ENCODE results near the gene DNAJC1. TPM values are rescaled to one million over a fixed set of nuclear protein-coding genes. Genes with fewer than 3 reads are reported as not detected.

Gene DNAJC1
- total and polyA plus RNA-seq, 2 of the 8 experiments (the other 6 are each of a cell fraction or from before 2014, with no cell fraction given) = 6.8 to 14.8 TPM

- H3K9ac ChIP-seq (replicated peaks in 1 of 4; ENCODE audit: extremely low read depth in 1 of 4, low read depth in 3 of 4, low read length in 3 of 4) = no peak overlapping the region
- H3K79me1 ChIP-seq (ENCODE audit: low read depth, low read length) = no peaks in the 10 kb centered on the region
- no peaks in the 10 kb centered on the region for H3K79me2 ChIP-seq (ENCODE audit: control insufficient read depth in 1 of 2, insufficient read depth in 2 of 2, low read length in 2 of 2)
- H2BK120ac ChIP-seq (replicated peaks; ENCODE audit: low read depth, low read length) = no peak overlapping the region
- H2BK5ac ChIP-seq (ENCODE audit: low read depth, low read length) = no peak overlapping the region
- H3K4me3 ChIP-seq (ENCODE audit: extremely low read depth in 1 of 4, insufficient read depth in 2 of 4, low read depth in 3 of 4, low read length in 4 of 4) = no peak overlapping the region
- no peak overlapping the region for H3K23ac ChIP-seq (ENCODE audit: insufficient read length)
- no peak overlapping the region for H2BK15ac ChIP-seq (ENCODE audit: low read length)
- H2BK20ac ChIP-seq (ENCODE audit: low read length) = no peak overlapping the region
- DNase-seq (ENCODE audit: low read depth in 1 of 2, low spot score in 2 of 2) = no peak
- H3K27ac ChIP-seq (ENCODE audit: low read depth, low read length) = no peak overlapping the region
- H4K91ac ChIP-seq (replicated peaks; ENCODE audit: insufficient read length, low read length) = no peak overlapping the region
- H3K18ac ChIP-seq (ENCODE audit: extremely low read depth, low read length) = no peak overlapping the region
- H2BK12ac ChIP-seq (ENCODE audit: low read depth, low read length) = no peak overlapping the region
- no peak overlapping the region for H2AK5ac ChIP-seq (ENCODE audit: low read depth, low read length)
- H4K20me1 ChIP-seq (replicated peaks in 1 of 2; ENCODE audit: control insufficient read depth in 1 of 2, insufficient read depth in 2 of 2, low read length in 2 of 2) = no peaks in the 10 kb centered on the region
- no peaks in the 10 kb centered on the region; the same call in 1 of the 2 replicates for H3K23me2 ChIP-seq (ENCODE audit: low read depth, low read length)
- no peak for FAIRE-seq
- H3K56ac ChIP-seq (replicated peaks; ENCODE audit: insufficient read length, low read depth, low read length) = no peak overlapping the region
- no peak overlapping the region for H4K8ac ChIP-seq (ENCODE audit: extremely low read depth, insufficient read depth, low read length)
- ChIA-PET CTCF (ENCODE audit: partially characterized antibody) (interaction anchor here (0.8 kb wide), 1 partner anchor 17 kb away, joined by 3 read pairs; no protein-coding TSS in a partner anchor), POLR2A (ENCODE audit: partially characterized antibody) (no interaction called here)
- no peaks in the 10 kb centered on the region for H3K9me3 ChIP-seq (ENCODE audit: insufficient read depth in 2 of 2, low read depth in 1 of 2, low read length in 1 of 2)
- no peak overlapping the region for H2AFZ ChIP-seq (ENCODE audit: low read length)
- H3K36me3 ChIP-seq (ENCODE audit: control insufficient read depth in 2 of 4, insufficient read depth in 4 of 4, low read length in 3 of 4) = peaks cover 4 to 24% (median 5%) of the 10 kb centered on the region in 4 experiments; a peak in 5 of 8 replicates
- H4K5ac ChIP-seq (ENCODE audit: insufficient read length, low read depth, low read length) = no peak overlapping the region
- H3K4me2 ChIP-seq (ENCODE audit: insufficient read depth in 1 of 2, low read depth in 2 of 2, low read length in 2 of 2) = no peak overlapping the region
- no peaks in the 10 kb centered on the region for H3K27me3 ChIP-seq (replicated peaks in 1 of 4; ENCODE audit: control insufficient read depth in 3 of 4, extremely low read depth in 1 of 4, insufficient read depth in 3 of 4, low read length in 3 of 4)
- H3K4me1 ChIP-seq (replicated peaks in 1 of 4; ENCODE audit: control insufficient read depth in 3 of 4, insufficient read depth in 4 of 4, low read length in 3 of 4) = peaks cover 0 to 6% (median 1%) of the 10 kb centered on the region in 4 experiments; a peak in 3 of 7 replicates
- no peak overlapping the region for H3K14ac ChIP-seq (ENCODE audit: insufficient read length)
- WGBS, 2 experiments (ENCODE audit: extremely low coverage in 1 of 2, insufficient coverage in 1 of 2, insufficient read length in 1 of 2, insufficient replicate concordance in 2 of 2, low coverage in 1 of 2, low lambda C conversion rate in 2 of 2, missing lambda C conversion rate in 1 of 2) = 94% methylated on average over 2 of the region's 2 CpGs; no CpG with 5 or more reads in 1 of the 2 experiments
- H3K4ac ChIP-seq (replicated peaks; ENCODE audit: insufficient read length, low read depth, low read length) = no peak overlapping the region
- TF ChIP-seq USF2 (IDR thresholded peaks at IDR 0.05; ENCODE audit: low read length) (no peak), E2F6 (IDR thresholded peaks at IDR 0.05) (no peak), BRCA1 (IDR thresholded peaks at IDR 0.05; ENCODE audit: low read depth, low read length) (no peak), BCL11A (IDR thresholded peaks at IDR 0.05; ENCODE audit: low read depth in 2 of 2, low read length in 2 of 2) (no peak), SIN3A (conservative IDR thresholded peaks at IDR 0.05 in 1 of 2, IDR thresholded peaks at IDR 0.05 in 1 of 2; ENCODE audit: low read depth in 1 of 2, low read length in 2 of 2) (no peak)
- TF ChIP-seq, protein P1, sequence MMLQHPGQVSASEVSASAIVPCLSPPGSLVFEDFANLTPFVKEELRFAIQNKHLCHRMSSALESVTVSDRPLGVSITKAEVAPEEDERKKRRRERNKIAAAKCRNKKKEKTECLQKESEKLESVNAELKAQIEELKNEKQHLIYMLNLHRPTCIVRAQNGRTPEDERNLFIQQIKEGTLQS (IDR thresholded peaks at IDR 0.05; ENCODE audit: insufficient read depth, low read depth, low read length) = no peak
- TF ChIP-seq, protein P2, sequence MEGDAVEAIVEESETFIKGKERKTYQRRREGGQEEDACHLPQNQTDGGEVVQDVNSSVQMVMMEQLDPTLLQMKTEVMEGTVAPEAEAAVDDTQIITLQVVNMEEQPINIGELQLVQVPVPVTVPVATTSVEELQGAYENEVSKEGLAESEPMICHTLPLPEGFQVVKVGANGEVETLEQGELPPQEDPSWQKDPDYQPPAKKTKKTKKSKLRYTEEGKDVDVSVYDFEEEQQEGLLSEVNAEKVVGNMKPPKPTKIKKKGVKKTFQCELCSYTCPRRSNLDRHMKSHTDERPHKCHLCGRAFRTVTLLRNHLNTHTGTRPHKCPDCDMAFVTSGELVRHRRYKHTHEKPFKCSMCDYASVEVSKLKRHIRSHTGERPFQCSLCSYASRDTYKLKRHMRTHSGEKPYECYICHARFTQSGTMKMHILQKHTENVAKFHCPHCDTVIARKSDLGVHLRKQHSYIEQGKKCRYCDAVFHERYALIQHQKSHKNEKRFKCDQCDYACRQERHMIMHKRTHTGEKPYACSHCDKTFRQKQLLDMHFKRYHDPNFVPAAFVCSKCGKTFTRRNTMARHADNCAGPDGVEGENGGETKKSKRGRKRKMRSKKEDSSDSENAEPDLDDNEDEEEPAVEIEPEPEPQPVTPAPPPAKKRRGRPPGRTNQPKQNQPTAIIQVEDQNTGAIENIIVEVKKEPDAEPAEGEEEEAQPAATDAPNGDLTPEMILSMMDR (IDR thresholded peaks at IDR 0.05; ENCODE audit: control extremely low read depth in 1 of 3, insufficient read depth in 1 of 3, low read depth in 1 of 3, low read length in 3 of 3) = no peak
Observed at GRCh38 chr10:21715531-21716195, 287.9 kb downstream of the DNAJC1 start.
